Spleen (tissue), 7 donors: ENCODE data around the gene OTOS.

Experiments
- POLR2A ChIP-seq, 3 donors: fragments of 450-650 bp; IDR thresholded peaks; one replicate each; pipeline ENCODE4 v1.5.1; 2017; ENCODE audit warnings: antibody characterized with exemption in 3 of 3, mild to moderate bottlenecking in 1 of 3
- TF ChIP-seq, protein P1 (sequence below), 11 experiments: fragments of 200-600 bp in 7 of 11; fragments of 450-650 bp in 4 of 11; sonication (generic) in 4 of 11; IDR thresholded peaks in 8 of 11; conservative IDR thresholded peaks in 3 of 11; 1 replicate in 7 of 11; 2 replicates in 4 of 11; pipeline versions ENCODE4 v1.4.0 to v1.8.0; 2016 to 2021; ENCODE audit warnings: antibody characterized with exemption in 11 of 11, inconsistent platforms in 4 of 11, mild to moderate bottlenecking in 1 of 11
- donor health status: DM: no; HTN: no; CAD: no; lungs with moderate emphysema.
- donor health status: DM: no; HTN: no; CAD: no.
- donor health status: DM: no; HTN: no; CAD: no.

DNA sequence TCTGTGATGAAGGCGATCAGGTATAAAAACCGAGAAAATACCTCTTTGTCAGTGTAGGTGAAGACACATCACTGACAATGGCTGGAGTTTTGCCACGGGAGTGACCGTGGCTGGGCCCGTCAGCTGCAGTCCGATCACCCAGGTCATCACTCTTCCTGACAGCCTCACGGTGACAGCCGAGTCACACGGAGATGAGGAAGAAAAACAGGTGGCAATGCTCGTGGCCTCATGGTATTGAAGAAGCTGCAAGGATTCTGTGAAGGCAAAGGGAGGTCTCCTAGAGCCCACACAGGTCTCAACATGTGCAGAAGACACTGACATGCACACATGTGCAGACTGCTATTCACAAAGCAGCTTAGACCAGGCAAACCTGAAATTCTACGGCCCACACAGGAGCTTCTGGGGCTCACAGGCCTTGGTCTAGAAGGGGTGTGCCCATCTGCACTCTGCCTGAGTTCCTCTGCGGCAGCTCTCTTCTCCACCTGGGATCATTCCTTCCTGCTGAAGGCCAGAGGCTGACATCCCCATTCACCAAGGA is 11.8 kb downstream of the OTOS start:
- no peak for TF ChIP-seq POLR2A (IDR thresholded peaks at IDR 0.05)
- TF ChIP-seq, protein P1, sequence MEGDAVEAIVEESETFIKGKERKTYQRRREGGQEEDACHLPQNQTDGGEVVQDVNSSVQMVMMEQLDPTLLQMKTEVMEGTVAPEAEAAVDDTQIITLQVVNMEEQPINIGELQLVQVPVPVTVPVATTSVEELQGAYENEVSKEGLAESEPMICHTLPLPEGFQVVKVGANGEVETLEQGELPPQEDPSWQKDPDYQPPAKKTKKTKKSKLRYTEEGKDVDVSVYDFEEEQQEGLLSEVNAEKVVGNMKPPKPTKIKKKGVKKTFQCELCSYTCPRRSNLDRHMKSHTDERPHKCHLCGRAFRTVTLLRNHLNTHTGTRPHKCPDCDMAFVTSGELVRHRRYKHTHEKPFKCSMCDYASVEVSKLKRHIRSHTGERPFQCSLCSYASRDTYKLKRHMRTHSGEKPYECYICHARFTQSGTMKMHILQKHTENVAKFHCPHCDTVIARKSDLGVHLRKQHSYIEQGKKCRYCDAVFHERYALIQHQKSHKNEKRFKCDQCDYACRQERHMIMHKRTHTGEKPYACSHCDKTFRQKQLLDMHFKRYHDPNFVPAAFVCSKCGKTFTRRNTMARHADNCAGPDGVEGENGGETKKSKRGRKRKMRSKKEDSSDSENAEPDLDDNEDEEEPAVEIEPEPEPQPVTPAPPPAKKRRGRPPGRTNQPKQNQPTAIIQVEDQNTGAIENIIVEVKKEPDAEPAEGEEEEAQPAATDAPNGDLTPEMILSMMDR (IDR thresholded peaks at IDR 0.05 in 8 of 11, conservative IDR thresholded peaks at IDR 0.05 in 3 of 11): no peak
